IPS-18a (cell line): ENCODE results near the gene MEOX1.

Experiments used
- H3K27ac ChIP-seq: one replicate; pipeline ENCODE4 v1.5.1; 2013; ENCODE audit warnings: low read length
- H3K27me3 ChIP-seq: one replicate; pipeline ENCODE4 v1.6.1; 2013; ENCODE audit warnings: mild to moderate bottlenecking, low read length; ENCODE audit not compliant: control insufficient read depth, insufficient read depth
- H3K36me3 ChIP-seq: one replicate; pipeline ENCODE4 v1.6.1; 2013; ENCODE audit warnings: low read depth, low read length; ENCODE audit not compliant: control insufficient read depth
- H3K4me1 ChIP-seq: one replicate; pipeline ENCODE4 v1.6.1; 2013; ENCODE audit warnings: low read depth, low read length; ENCODE audit not compliant: control insufficient read depth
- H3K4me3 ChIP-seq: one replicate; pipeline ENCODE4 v1.5.1; 2013; ENCODE audit warnings: low read length
- H3K9ac ChIP-seq: one replicate; pipeline ENCODE4 v1.6.1; 2013; ENCODE audit warnings: mild to moderate bottlenecking, low read length, moderate library complexity
- H3K9me3 ChIP-seq: one replicate; pipeline ENCODE4 v1.6.1; 2013; ENCODE audit warnings: low read depth, low read length; ENCODE audit not compliant: control insufficient read depth

The MEOX1 gene

DNA sequence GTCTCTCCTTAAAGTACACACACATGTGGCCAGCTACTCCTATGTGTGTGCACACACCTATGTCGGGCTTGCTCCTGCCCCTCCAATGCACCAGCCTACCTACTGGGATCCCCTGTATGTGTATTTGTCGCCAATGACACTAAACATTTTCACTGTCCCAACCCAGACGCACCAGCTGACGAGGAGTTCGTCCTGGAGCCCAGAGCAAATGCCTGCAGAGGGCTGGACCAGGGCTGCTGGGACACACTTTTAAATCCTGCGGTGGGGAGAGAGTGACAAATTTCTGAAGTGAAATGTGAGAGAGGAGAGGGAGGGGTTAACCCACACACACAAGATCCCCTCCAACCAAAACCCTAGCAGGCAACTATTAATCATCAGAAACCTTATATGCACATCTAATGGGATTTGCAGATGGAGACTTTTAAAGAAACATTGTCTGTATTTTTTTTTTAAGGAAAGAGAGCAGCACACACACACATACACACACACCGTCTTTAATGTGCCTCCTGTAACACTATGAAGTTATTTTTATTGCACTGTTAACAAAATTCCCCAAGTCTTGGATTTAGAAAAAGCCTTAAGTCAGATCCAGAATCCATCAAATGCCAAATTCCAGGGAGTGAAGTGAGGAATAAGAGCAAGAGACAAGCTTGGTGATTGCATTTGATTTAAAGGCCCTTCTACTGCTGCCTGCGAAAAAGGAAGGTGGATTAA lies at the start of gene MEOX1:
TSS of gene MEOX1 (minus strand) at position 224 of the 714 bp plus-strand sequence. CDS start 388 bp downstream, outside the sequence.
- Histone ChIP-seq H3K27ac (no peak within 1 kb of the TSS), H3K36me3 (no peaks in the 10 kb centered on the region), H3K4me1 (peaks cover 28% of the 10 kb centered on the region), H3K27me3 (no peaks in the 10 kb centered on the region), H3K4me3 (no peak within 1 kb of the TSS), H3K9ac (no peak within 1 kb of the TSS), H3K9me3 (no peaks in the 10 kb centered on the region)

GRCh38 chr17:43710101-43710500 lies 48.4 kb upstream of the MEOX1 start:
- Histone ChIP-seq H3K4me3 (no peak overlapping the region), H3K27me3 (peaks cover 30% of the 10 kb centered on the region), H3K36me3 (no peaks in the 10 kb centered on the region), H3K9me3 (no peaks in the 10 kb centered on the region), H3K27ac (no peak overlapping the region), H3K4me1 (no peaks in the 10 kb centered on the region), H3K9ac (no peak overlapping the region)

GRCh38 chr17:43709210-43709609 lies 47.5 kb upstream of the MEOX1 start:
- no peak overlapping the region for H3K27ac ChIP-seq
- no peaks in the 10 kb centered on the region for H3K9me3 ChIP-seq
- no peaks in the 10 kb centered on the region for H3K4me1 ChIP-seq
- no peaks in the 10 kb centered on the region for H3K36me3 ChIP-seq
- H3K27me3 ChIP-seq: peaks cover 21% of the 10 kb centered on the region
- H3K4me3 ChIP-seq: no peak overlapping the region
- H3K9ac ChIP-seq: no peak overlapping the region

GRCh38 chr17:43707184-43707583 lies 45.5 kb upstream of the MEOX1 start:
- no peaks in the 10 kb centered on the region for H3K36me3 ChIP-seq
- H3K27ac ChIP-seq: no peak overlapping the region
- H3K9me3 ChIP-seq: no peaks in the 10 kb centered on the region
- no peak overlapping the region for H3K9ac ChIP-seq
- peaks cover 1% of the 10 kb centered on the region for H3K27me3 ChIP-seq
- H3K4me3 ChIP-seq: no peak overlapping the region
- no peaks in the 10 kb centered on the region for H3K4me1 ChIP-seq

- no peaks in the 10 kb centered on the region for H3K27me3 ChIP-seq
- no peaks in the 10 kb centered on the region for H3K36me3 ChIP-seq
- no peak overlapping the region for H3K4me3 ChIP-seq
- no peaks in the 10 kb centered on the region for H3K4me1 ChIP-seq
- H3K9me3 ChIP-seq: no peaks in the 10 kb centered on the region
- no peak overlapping the region for H3K9ac ChIP-seq
- no peak overlapping the region for H3K27ac ChIP-seq
Observed at GRCh38 chr17:43706235-43706634, 44.5 kb upstream of the MEOX1 start.

DNA sequence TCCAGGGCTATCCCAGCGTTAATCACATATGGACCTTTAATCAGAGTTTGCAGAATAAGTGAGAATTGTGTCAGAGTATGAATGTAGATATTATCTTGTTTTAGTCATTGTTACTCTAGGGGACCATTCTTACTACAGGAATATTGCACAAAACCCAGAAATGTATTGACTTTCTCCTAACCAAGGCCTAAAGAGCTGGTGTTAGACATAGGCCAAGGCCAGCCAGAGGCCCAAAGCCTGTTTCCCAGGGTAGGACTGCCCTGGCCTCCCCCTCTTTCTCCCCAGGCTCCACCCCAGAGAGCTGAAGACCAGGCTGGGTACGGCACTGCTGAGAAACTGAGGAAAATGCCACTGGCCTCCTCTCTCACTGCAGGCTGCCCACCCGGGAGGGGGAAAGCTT lies 41.9 kb upstream of the MEOX1 start:
- no peaks in the 10 kb centered on the region for H3K27me3 ChIP-seq
- H3K27ac ChIP-seq: no peak overlapping the region
- no peaks in the 10 kb centered on the region for H3K4me1 ChIP-seq
- H3K36me3 ChIP-seq: no peaks in the 10 kb centered on the region
- no peak overlapping the region for H3K4me3 ChIP-seq
- H3K9ac ChIP-seq: no peak overlapping the region
- no peaks in the 10 kb centered on the region for H3K9me3 ChIP-seq

GRCh38 chr17:43702637-43703036 lies 40.9 kb upstream of the MEOX1 start:
- Histone ChIP-seq H3K9me3 (no peaks in the 10 kb centered on the region), H3K27ac (no peak overlapping the region), H3K36me3 (no peaks in the 10 kb centered on the region), H3K9ac (no peak overlapping the region), H3K4me1 (no peaks in the 10 kb centered on the region), H3K27me3 (no peaks in the 10 kb centered on the region), H3K4me3 (no peak overlapping the region)

- Histone ChIP-seq H3K27ac (no peak overlapping the region), H3K4me3 (no peak overlapping the region), H3K27me3 (no peaks in the 10 kb centered on the region), H3K36me3 (no peaks in the 10 kb centered on the region), H3K9ac (no peak overlapping the region), H3K4me1 (no peaks in the 10 kb centered on the region), H3K9me3 (no peaks in the 10 kb centered on the region)
Observed at GRCh38 chr17:43701318-43701743, 39.6 kb upstream of the MEOX1 start.

GRCh38 chr17:43699438-43699756 lies 37.7 kb upstream of the MEOX1 start:
- H3K36me3 ChIP-seq: no peaks in the 10 kb centered on the region

GRCh38 chr17:43698678-43699437 lies 37.1 kb upstream of the MEOX1 start:
- H3K36me3 ChIP-seq: no peaks in the 10 kb centered on the region
- H3K27me3 ChIP-seq: no peaks in the 10 kb centered on the region

More at GRCh38 chr17:43699438-43699756, 37.7 kb upstream of the MEOX1 start:
- H3K27ac ChIP-seq: no peak overlapping the region
- no peak overlapping the region for H3K9ac ChIP-seq
- no peak overlapping the region for H3K4me3 ChIP-seq
- no peaks in the 10 kb centered on the region for H3K27me3 ChIP-seq
- H3K4me1 ChIP-seq: peaks cover 3% of the 10 kb centered on the region
- H3K9me3 ChIP-seq: no peaks in the 10 kb centered on the region

DNA sequence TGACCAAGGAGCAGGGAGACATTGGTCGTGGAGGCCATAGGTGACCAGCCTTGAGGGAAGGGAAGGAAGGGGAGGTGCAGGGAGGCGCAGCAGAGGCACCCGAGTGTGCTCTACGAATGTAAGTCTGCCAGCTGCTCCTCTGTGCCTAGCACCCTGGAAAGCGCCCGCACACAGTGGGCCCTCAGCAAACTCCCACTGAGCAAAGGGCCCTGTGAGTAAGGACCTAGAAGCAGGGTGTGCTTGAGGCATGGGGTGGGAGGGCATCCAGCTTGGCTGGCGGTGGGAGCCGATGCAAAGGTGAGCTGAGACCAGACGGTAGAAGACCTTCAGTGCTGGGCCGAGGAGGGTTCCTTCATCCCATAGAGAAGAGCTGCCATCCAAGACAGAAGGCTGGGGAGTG lies 36.2 kb upstream of the MEOX1 start:
- no peak overlapping the region for H3K27ac ChIP-seq
- no peaks in the 10 kb centered on the region for H3K36me3 ChIP-seq
- H3K9ac ChIP-seq: no peak overlapping the region
- no peaks in the 10 kb centered on the region for H3K9me3 ChIP-seq
- H3K27me3 ChIP-seq: no peaks in the 10 kb centered on the region
- H3K4me3 ChIP-seq: no peak overlapping the region
- peaks cover 3% of the 10 kb centered on the region for H3K4me1 ChIP-seq

More at GRCh38 chr17:43698678-43699437, 37.1 kb upstream of the MEOX1 start:
- no peak overlapping the region for H3K9ac ChIP-seq
- no peak overlapping the region for H3K27ac ChIP-seq
- H3K9me3 ChIP-seq: no peaks in the 10 kb centered on the region
- H3K4me3 ChIP-seq: no peak overlapping the region
- H3K4me1 ChIP-seq: peaks cover 3% of the 10 kb centered on the region

- Histone ChIP-seq H3K27ac (no peak overlapping the region), H3K27me3 (no peaks in the 10 kb centered on the region), H3K36me3 (no peaks in the 10 kb centered on the region), H3K4me1 (peaks cover 3% of the 10 kb centered on the region), H3K9me3 (no peaks in the 10 kb centered on the region), H3K4me3 (no peak overlapping the region), H3K9ac (no peak overlapping the region)
Observed at GRCh38 chr17:43696891-43697290, 35.2 kb upstream of the MEOX1 start.
